IPS-20b (cell line): Measurements from ENCODE around the gene B4GALNT2.
"Not testable (repeated sequence)": the region's sequence is repeated elsewhere in the genome, so short reads cannot be mapped to it uniquely, and the experiment has no call there.

ENCODE experiments used
- H3K27ac ChIP-seq: one replicate; pipeline ENCODE4 v1.5.1; 2013; ENCODE audit warnings: low read length
- H3K27me3 ChIP-seq: 2 replicates; pipeline ENCODE4 v1.6.1; 2013; ENCODE audit warnings: mild to moderate bottlenecking, low read length, inconsistent platforms; ENCODE audit not compliant: insufficient read depth
- H3K36me3 ChIP-seq: 2 replicates; pipeline ENCODE4 v1.6.1; 2013; ENCODE audit warnings: low read depth, mild to moderate bottlenecking, inconsistent platforms, low read length, moderate library complexity; ENCODE audit not compliant: insufficient read depth
- H3K4me1 ChIP-seq: 2 replicates; pipeline ENCODE4 v1.6.1; 2013; ENCODE audit warnings: mild to moderate bottlenecking, control low read depth, inconsistent platforms, low read length, moderate library complexity; ENCODE audit not compliant: insufficient read depth
- H3K4me3 ChIP-seq: 2 replicates; pipeline ENCODE4 v1.5.1; 2013; ENCODE audit warnings: mild to moderate bottlenecking, low read length, inconsistent platforms
- H3K9ac ChIP-seq: 2 replicates; pipeline ENCODE4 v1.6.1; 2013; ENCODE audit warnings: low read depth, mild to moderate bottlenecking, inconsistent platforms, low read length, moderate library complexity
- H3K9me3 ChIP-seq: 2 replicates; pipeline ENCODE4 v1.6.1; 2013; ENCODE audit warnings: mild to moderate bottlenecking, low read depth, low read length, inconsistent platforms; ENCODE audit not compliant: insufficient read depth

B4GALNT2 gene, protein sequence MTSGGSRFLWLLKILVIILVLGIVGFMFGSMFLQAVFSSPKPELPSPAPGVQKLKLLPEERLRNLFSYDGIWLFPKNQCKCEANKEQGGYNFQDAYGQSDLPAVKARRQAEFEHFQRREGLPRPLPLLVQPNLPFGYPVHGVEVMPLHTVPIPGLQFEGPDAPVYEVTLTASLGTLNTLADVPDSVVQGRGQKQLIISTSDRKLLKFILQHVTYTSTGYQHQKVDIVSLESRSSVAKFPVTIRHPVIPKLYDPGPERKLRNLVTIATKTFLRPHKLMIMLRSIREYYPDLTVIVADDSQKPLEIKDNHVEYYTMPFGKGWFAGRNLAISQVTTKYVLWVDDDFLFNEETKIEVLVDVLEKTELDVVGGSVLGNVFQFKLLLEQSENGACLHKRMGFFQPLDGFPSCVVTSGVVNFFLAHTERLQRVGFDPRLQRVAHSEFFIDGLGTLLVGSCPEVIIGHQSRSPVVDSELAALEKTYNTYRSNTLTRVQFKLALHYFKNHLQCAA

DNA sequence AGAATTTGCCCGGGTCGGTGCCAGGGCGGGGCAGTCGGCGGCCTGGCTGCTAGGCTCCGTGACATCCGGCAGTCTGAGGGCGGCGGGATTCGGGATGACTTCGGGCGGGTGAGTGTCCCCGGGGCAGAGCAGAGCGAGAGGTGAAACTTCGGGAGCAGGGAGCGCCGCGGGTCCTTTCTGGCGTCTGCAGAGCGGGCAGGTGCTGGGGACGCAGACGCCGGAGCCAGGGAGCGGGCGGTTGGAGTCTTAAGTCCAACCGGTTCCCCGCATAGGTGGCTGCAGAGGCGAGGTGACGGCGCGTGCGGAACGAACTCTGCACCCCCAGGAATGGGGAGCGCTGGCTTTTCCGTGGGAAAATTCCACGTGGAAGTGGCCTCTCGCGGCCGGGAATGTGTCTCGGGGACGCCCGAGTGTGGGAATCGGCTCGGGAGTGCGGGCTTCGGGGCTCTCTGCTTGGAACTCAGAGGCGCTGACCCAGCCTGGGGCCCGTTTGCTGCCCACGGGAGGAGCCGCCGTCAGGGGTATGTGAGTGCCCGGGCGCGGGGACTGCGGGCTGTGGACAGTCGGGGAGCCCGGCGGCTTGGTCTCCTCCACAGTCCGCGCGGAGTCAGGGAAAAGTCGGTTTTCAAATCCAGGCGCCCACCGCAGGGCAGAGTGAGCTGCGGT lies at the start of gene B4GALNT2:
Gene B4GALNT2 (plus strand): TSS at position 71 of the 666 bp plus-strand sequence. CDS start 24 bp downstream, at position 95.
- no peak within 1 kb of the TSS for H3K9ac ChIP-seq
- H3K4me1 ChIP-seq: no peaks in the 10 kb centered on the region
- no peaks in the 10 kb centered on the region for H3K36me3 ChIP-seq
- no peak within 1 kb of the TSS for H3K27ac ChIP-seq
- H3K4me3 ChIP-seq: peak within 1 kb of the TSS; percentile 68
- peaks cover 49% of the 10 kb centered on the region for H3K27me3 ChIP-seq
- peaks cover 21% of the 10 kb centered on the region for H3K9me3 ChIP-seq

DNA sequence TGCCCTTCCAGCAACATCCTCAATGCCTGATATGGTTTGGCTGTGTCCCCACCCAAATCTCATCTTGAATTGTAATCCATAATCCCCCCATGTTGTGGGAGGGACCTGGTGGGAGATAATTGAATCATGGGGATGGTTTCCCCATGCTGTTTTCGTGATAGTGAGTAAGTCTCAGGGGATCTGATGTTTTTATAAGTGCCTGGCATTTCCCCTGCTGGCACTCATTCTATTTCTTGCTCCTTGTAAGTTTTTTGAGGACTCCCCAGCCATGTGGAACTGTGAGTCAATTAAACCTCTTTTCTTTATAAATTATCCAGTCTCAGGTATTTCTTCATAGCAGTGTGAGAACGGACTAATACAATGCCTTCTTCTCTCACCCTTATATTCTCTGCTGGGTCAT lies 47.5 kb upstream of the B4GALNT2 start:
- not testable (repeated sequence) for H3K36me3 ChIP-seq, H3K27ac ChIP-seq, H3K9me3 ChIP-seq, H3K27me3 ChIP-seq, H3K9ac ChIP-seq, H3K4me3 ChIP-seq, H3K4me1 ChIP-seq

DNA sequence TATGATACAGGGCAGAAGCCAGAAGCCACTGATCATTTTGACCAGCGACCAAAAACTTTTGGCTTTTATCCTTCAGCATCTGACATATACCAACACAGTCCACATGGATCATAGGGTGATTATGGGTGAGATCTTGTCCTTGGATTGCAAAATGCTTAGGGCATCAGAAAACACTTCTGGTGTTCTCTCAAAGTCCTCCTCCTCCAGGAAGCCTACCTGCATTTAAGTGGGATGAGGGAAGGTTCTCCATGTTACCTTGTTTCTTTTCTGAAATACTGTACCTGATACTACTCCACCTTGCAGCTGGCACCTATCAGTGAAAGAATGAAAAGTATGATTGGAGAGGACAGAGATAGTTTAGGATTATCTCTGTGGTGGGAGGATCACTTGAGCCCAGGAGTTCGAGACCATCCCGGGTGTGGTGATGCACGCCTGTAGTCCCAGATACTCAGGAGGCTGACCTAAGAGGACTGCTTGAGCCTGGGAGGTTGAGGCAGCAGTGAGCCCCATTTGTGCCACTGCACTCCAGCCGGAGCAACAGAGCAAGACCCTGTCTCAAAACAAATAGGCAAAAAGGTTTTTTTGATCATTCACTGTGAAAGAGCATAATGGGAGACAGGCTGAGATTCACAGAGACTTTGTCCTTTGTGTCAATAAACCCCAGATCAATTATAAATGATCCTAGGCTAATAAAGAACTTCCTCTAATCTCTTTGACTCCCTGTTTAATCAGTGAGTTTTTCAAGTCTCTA lies 46.8 kb upstream of the B4GALNT2 start:
- Histone ChIP-seq H3K27ac (no peak overlapping the region), H3K4me1 (peaks cover 8% of the 10 kb centered on the region), H3K27me3 (no peaks in the 10 kb centered on the region), H3K36me3 (no peaks in the 10 kb centered on the region), H3K9me3 (no peaks in the 10 kb centered on the region), H3K9ac (no peak overlapping the region), H3K4me3 (no peak overlapping the region)

- Histone ChIP-seq H3K9me3 (no peaks in the 10 kb centered on the region), H3K27me3 (no peaks in the 10 kb centered on the region), H3K4me1 (peaks cover 8% of the 10 kb centered on the region), H3K9ac (no peak overlapping the region), H3K27ac (no peak overlapping the region), H3K36me3 (no peaks in the 10 kb centered on the region), H3K4me3 (no peak overlapping the region)
Measured at GRCh38 chr17:49086316-49086605, 46.3 kb upstream of the B4GALNT2 start.

- Histone ChIP-seq H3K4me3 (no peak overlapping the region), H3K36me3 (no peaks in the 10 kb centered on the region), H3K9me3 (no peaks in the 10 kb centered on the region), H3K27me3 (no peaks in the 10 kb centered on the region), H3K4me1 (peaks cover 8% of the 10 kb centered on the region), H3K9ac (no peak overlapping the region), H3K27ac (no peak overlapping the region)
Measured at GRCh38 chr17:49086649-49087048, 45.9 kb upstream of the B4GALNT2 start.

GRCh38 chr17:49089094-49089493 lies 43.5 kb upstream of the B4GALNT2 start:
- Histone ChIP-seq H3K4me1 (peaks cover 8% of the 10 kb centered on the region), H3K9ac (no peak overlapping the region), H3K27me3 (no peaks in the 10 kb centered on the region), H3K36me3 (no peaks in the 10 kb centered on the region), H3K4me3 (no peak overlapping the region), H3K27ac (no peak overlapping the region), H3K9me3 (no peaks in the 10 kb centered on the region)

DNA sequence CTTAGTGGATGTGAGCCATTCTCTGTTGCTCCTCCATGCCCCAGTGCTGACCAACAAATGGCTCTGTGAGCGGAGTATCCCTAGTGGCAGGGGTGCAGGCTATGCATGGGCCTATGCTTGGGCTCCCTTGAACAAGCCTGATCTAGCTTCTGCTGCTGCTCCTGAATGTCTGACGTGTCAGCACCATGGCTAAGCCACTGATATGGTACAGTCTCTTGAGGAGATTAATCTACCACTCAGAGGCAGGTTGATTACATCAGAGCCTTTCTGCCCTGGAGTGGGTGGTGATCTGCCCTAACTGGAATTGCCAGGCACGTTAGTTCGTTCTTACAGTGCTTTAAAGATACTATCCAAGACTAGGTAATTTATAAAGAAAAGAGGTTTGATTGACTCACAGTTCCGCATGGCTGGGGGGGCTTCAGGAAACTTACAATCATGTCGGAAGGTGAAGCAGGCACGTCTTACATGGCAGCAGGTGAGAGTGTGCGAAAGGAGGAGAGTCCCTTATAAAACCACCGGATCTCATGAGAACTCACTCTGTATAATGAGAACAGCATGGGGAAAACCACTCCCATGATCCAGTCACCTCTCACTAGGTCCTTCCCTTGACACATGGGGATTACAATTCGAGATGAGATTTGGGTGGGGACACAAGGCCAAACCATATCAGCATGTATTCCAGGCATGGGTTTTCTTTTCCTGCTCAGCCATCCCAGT lies 41.5 kb upstream of the B4GALNT2 start:
- Histone ChIP-seq H3K4me3 (no peak overlapping the region), H3K27ac (no peak overlapping the region), H3K4me1 (peaks cover 8% of the 10 kb centered on the region), H3K36me3 (no peaks in the 10 kb centered on the region), H3K27me3 (no peaks in the 10 kb centered on the region), H3K9me3 (no peaks in the 10 kb centered on the region), H3K9ac (no peak overlapping the region)

GRCh38 chr17:49093131-49093530 lies 39.4 kb upstream of the B4GALNT2 start:
- no peaks in the 10 kb centered on the region for H3K9me3 ChIP-seq
- H3K4me3 ChIP-seq: no peak overlapping the region
- H3K9ac ChIP-seq: no peak overlapping the region
- H3K27me3 ChIP-seq: no peaks in the 10 kb centered on the region
- H3K36me3 ChIP-seq: no peaks in the 10 kb centered on the region
- no peaks in the 10 kb centered on the region for H3K4me1 ChIP-seq
- no peak overlapping the region for H3K27ac ChIP-seq

DNA sequence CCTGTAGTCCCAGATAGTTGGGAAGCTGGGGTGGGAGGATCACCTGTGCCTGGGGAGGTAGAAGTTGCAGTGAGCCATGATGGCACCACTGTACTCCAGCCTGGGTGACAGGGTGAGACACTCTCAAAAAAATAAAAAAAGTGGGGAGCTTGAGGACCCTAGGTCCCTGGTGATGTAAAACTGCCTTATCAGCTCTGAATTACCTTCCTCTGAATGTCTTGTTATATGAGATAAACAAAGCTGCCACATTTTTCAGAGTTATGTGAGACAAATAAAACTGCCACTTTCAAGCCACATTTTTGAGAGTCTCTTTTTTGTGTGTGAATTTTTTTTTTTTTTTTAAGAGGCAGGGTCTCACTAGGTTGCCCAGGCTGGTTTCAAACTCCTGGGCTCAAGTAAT lies 32.0 kb upstream of the B4GALNT2 start:
- no peaks in the 10 kb centered on the region for H3K36me3 ChIP-seq
- H3K27ac ChIP-seq: no peak overlapping the region
- H3K9ac ChIP-seq: no peak overlapping the region
- no peak overlapping the region for H3K4me3 ChIP-seq
- no peaks in the 10 kb centered on the region for H3K9me3 ChIP-seq
- no peaks in the 10 kb centered on the region for H3K27me3 ChIP-seq
- H3K4me1 ChIP-seq: no peaks in the 10 kb centered on the region

DNA sequence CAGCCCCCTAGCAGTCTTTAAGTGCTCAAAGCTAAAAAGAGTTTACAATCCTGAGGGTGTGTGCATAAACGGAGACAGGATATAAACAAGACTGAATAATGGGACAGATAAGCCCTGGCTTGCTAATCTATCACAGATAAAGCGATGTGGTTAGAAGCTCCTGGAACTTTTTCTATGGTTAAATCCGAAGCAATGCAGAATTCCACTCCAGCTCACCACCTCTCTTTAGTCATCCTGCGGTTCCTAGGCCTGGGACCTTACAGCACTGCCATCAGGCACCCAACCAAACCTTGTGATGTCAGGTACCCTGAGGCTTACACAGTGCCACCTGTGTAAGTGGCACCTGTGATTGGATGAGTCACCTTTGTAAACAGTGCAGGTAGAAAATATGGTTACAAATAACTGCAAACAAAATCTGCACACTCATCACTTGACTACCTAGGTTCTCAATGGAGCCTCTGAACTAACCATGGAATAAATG lies 31.5 kb upstream of the B4GALNT2 start:
- Histone ChIP-seq H3K9ac (no peak overlapping the region), H3K36me3 (no peaks in the 10 kb centered on the region), H3K27ac (no peak overlapping the region), H3K4me1 (peaks cover 2% of the 10 kb centered on the region; the same call in 1 of the 2 replicates), H3K4me3 (no peak overlapping the region), H3K27me3 (no peaks in the 10 kb centered on the region), H3K9me3 (no peaks in the 10 kb centered on the region)

DNA sequence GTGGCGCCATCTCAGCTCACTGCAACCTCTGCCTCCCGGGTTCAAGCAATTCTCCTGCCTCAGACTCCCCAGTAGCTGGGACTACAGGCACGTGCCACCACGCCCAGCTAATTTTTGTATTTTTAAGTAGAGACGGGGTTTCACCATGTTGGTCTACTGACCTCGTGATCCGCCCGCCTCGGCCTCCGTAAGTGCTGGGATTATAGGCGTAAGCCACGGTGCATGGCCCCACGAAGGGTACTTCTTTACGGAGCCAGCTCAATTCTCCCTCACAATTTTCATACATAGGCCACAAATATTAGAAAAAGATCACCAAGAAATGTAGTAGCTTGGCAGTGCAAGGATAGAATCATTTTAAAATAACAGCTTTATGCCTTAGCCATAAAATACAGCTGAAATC lies 29.2 kb upstream of the B4GALNT2 start:
- H3K4me1 ChIP-seq: peaks cover 16% of the 10 kb centered on the region
- not testable (repeated sequence) for H3K4me3 ChIP-seq, H3K9me3 ChIP-seq, H3K36me3 ChIP-seq, H3K27ac ChIP-seq, H3K9ac ChIP-seq, H3K27me3 ChIP-seq
